ENCODE results near the gene RNMT.

RNMT gene

DNA sequence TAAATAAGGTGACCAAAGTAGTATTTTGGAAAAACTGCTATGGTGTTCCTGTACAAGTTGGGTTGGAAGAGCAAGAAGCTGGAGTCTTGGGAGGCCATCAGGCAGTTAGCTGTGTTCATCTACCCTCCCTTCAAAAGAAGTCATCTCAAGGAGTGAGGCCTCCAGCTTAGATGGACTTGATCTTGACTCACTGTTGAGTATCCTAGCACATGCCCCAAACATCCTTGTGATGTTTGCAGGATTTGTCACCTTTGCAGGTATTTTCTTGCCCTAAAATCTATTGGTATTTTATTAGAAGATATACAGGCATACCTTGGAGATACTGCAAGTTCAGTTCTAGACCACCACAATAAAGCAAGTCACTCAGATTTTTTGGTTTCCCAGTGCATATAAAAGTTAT is 30.2 kb downstream of the RNMT start:
- TF ChIP-seq L3MBTL2 (conservative IDR thresholded peaks at IDR 0.05) (no peak), HDGF (IDR thresholded peaks at IDR 0.05; ENCODE audit: borderline replicate concordance) (no peak), ARNT (IDR thresholded peaks at IDR 0.05) (no peak), LEF1 (IDR thresholded peaks at IDR 0.05; ENCODE audit: borderline replicate concordance) (no peak), ZNF384 (IDR thresholded peaks at IDR 0.05) (no peak)
- no peak for DNase-seq (ENCODE audit: extremely low spot score)
- ChIA-PET POLR2A (no interaction called here), CTCF (no interaction called here)

DNA sequence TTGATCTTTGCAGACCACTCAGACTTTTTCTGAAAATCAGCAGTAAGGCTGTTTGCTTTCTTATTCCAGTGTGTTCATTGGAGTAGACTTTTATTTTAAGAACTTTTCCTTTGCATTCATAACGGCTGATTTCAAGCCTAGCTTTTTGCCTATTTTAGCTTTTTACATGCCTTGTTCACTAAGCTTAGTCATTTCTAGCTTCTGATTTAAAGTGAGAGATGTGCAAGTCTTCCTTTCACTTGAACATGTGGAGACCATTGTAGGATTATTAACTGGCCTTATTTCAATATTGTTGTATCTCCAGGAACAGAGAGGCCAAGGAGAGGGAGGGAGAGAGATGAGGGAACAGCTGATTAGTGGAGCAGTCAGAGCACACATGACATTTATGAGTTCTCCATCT is 32.1 kb downstream of the RNMT start:
- DNase-seq (ENCODE audit: extremely low spot score) = no peak
- no peak for TF ChIP-seq L3MBTL2 (conservative IDR thresholded peaks at IDR 0.05)
- TF ChIP-seq FOXM1 (IDR thresholded peaks at IDR 0.05; ENCODE audit: borderline replicate concordance) = no peak
- TF ChIP-seq ELF4 (IDR thresholded peaks at IDR 0.05) = no peak
- no peak for TF ChIP-seq BHLHE40 (IDR thresholded peaks at IDR 0.05; ENCODE audit: borderline replicate concordance)
- no peak for TF ChIP-seq CTBP1 (IDR thresholded peaks at IDR 0.05; ENCODE audit: borderline replicate concordance)
- no peak for TF ChIP-seq HDGF (IDR thresholded peaks at IDR 0.05; ENCODE audit: borderline replicate concordance)
- ChIA-PET CTCF (no interaction called here), POLR2A (no interaction called here)

DNA sequence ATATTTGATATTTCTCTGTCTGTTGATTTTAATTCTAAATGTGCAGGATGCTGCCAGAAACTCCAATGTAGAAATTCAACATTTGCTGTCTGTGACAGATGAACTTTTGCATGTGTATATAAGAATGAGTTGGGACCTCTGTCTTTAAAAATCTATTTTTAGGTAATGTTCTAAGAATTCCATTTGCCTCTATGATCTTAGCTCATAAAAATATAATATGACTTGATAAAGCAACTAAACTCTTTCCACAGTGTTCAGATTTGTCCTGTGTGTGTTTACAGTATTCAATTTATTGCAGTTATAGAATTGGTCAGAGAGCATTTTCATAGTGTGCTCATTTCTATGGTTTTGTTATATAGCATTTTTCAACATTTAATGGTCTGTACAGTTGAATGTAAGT is 33.6 kb downstream of the RNMT start:
- ChIA-PET POLR2A (no interaction called here), CTCF (no interaction called here)
- no peak for TF ChIP-seq BHLHE40 (IDR thresholded peaks at IDR 0.05; ENCODE audit: borderline replicate concordance)
- no peak for TF ChIP-seq TARDBP (IDR thresholded peaks at IDR 0.05)
- TF ChIP-seq ZNF384 (IDR thresholded peaks at IDR 0.05) = no peak
- no peak for TF ChIP-seq FOXK2 (IDR thresholded peaks at IDR 0.05)
- no peak for TF ChIP-seq HDGF (IDR thresholded peaks at IDR 0.05; ENCODE audit: borderline replicate concordance)
- no peak for TF ChIP-seq SUZ12 (IDR thresholded peaks at IDR 0.05)
- DNase-seq (ENCODE audit: extremely low spot score) = no peak

DNA sequence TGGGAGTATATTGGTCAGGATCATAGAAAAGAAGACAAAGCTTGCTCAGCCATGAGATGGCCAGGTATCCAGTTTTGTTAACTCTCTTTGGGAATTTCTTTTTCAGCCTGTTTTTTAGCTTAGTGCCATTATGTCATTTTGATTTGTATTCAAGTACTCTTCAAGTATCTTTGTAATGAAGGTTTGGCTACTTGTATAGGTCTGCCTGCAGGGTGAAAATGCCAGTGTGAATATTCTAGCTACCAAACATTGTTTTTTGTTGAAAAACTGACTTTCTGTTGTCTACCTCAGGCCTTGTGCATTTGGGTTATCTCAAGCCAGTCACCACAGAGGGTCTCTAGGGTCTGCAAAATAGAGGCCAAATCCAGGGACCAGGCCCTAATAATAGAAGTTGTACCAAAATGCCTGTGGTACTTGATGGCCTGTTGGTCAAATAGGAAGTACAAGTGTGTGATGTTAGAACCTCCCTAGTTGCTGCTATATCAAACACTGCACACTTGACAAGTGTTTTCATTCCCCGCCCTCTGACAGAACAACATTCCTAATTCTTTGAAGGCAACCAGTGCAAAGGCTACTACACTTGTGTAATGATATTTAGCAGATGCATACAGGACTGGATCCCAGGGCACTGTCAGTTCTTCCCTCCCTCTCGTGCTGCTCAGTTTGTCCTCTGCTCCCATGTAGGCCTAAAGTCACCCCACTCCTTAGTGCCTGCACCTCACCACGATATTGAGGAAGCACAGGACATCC is 36.4 kb downstream of the RNMT start:
- CTCF ChIA-PET = no interaction called here
- DNase-seq (ENCODE audit: extremely low spot score) = no peak
- TF ChIP-seq HDGF (IDR thresholded peaks at IDR 0.05; ENCODE audit: borderline replicate concordance) = no peak
- no peak for TF ChIP-seq LEF1 (IDR thresholded peaks at IDR 0.05; ENCODE audit: borderline replicate concordance)
- TF ChIP-seq L3MBTL2 (conservative IDR thresholded peaks at IDR 0.05) = no peak
- TF ChIP-seq ARNT (IDR thresholded peaks at IDR 0.05) = no peak
- TF ChIP-seq NFRKB (IDR thresholded peaks at IDR 0.05) = no peak
- no peak for TF ChIP-seq ELF4 (IDR thresholded peaks at IDR 0.05)
- TF ChIP-seq SP1 (IDR thresholded peaks at IDR 0.05) = no peak
- TF ChIP-seq TARDBP (IDR thresholded peaks at IDR 0.05) = no peak
- POLR2A ChIA-PET = no interaction called here

DNA sequence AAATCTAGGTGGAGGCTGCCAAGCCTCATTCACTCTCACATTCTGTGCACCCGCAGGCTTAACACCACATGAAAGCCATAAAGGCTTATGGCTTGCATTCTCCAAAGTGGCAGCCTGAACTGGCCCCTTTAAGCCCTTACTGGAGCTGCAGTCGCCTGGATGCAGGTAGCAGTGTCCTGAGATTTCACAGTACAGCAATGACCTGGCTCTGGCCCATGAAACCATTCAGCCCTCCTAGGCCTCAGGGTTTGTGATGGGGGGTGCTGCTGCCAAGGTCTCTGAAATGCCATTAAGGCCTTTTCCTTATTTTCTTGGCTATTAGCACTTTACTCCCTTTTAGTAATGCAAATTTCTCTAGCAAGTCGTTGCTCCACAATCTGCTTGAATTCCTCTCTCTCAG is 48.6 kb downstream of the RNMT start:
- no peak for DNase-seq (ENCODE audit: extremely low spot score)
- ChIA-PET CTCF (no interaction called here), POLR2A (no interaction called here)
- TF ChIP-seq FOXK2 (IDR thresholded peaks at IDR 0.05) (no peak), FOXA1 (IDR thresholded peaks at IDR 0.05) (no peak), ARNT (IDR thresholded peaks at IDR 0.05) (no peak), BHLHE40 (IDR thresholded peaks at IDR 0.05; ENCODE audit: borderline replicate concordance) (no peak), ZNF384 (IDR thresholded peaks at IDR 0.05) (no peak), SUZ12 (IDR thresholded peaks at IDR 0.05) (no peak), SP1 (IDR thresholded peaks at IDR 0.05) (no peak), CTBP1 (IDR thresholded peaks at IDR 0.05; ENCODE audit: borderline replicate concordance) (no peak), TARDBP (IDR thresholded peaks at IDR 0.05) (no peak), ELF4 (IDR thresholded peaks at IDR 0.05) (no peak), LEF1 (IDR thresholded peaks at IDR 0.05; ENCODE audit: borderline replicate concordance) (no peak), NFRKB (IDR thresholded peaks at IDR 0.05) (no peak), HDGF (IDR thresholded peaks at IDR 0.05; ENCODE audit: borderline replicate concordance) (no peak), L3MBTL2 (conservative IDR thresholded peaks at IDR 0.05) (no peak), FOXM1 (IDR thresholded peaks at IDR 0.05; ENCODE audit: borderline replicate concordance) (no peak)
- TF ChIP-seq, protein P1, sequence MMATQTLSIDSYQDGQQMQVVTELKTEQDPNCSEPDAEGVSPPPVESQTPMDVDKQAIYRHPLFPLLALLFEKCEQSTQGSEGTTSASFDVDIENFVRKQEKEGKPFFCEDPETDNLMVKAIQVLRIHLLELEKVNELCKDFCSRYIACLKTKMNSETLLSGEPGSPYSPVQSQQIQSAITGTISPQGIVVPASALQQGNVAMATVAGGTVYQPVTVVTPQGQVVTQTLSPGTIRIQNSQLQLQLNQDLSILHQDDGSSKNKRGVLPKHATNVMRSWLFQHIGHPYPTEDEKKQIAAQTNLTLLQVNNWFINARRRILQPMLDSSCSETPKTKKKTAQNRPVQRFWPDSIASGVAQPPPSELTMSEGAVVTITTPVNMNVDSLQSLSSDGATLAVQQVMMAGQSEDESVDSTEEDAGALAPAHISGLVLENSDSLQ (IDR thresholded peaks at IDR 0.05) = no peak

DNA sequence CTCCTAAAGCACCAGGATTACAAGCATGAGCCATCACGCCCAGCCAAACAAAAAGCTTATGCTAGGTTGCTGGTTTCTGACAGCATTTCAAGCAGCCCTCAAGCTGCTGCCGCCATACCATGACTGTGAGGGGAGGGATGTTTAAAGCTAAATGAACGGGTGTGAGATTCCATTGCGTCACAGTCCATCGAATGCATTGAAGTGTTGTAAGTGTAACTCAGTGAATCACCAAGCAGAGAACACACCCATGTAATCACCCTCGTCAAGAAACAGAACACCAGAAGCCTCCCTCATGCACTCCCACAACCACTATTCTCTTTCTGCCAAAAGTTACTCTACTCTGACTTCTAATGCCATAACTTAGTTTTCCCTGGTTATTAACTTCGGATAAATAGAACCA is 64.7 kb downstream of the RNMT start:
- CTCF ChIA-PET = no interaction called here
- TF ChIP-seq SP1 (IDR thresholded peaks at IDR 0.05) (no peak), CTBP1 (IDR thresholded peaks at IDR 0.05; ENCODE audit: borderline replicate concordance) (no peak), BHLHE40 (IDR thresholded peaks at IDR 0.05; ENCODE audit: borderline replicate concordance) (no peak), FOXA1 (IDR thresholded peaks at IDR 0.05) (no peak), NFRKB (IDR thresholded peaks at IDR 0.05) (no peak), FOXM1 (IDR thresholded peaks at IDR 0.05; ENCODE audit: borderline replicate concordance) (no peak), ARNT (IDR thresholded peaks at IDR 0.05) (no peak), TARDBP (IDR thresholded peaks at IDR 0.05) (no peak), L3MBTL2 (conservative IDR thresholded peaks at IDR 0.05) (no peak), FOXK2 (IDR thresholded peaks at IDR 0.05) (no peak), ZNF384 (IDR thresholded peaks at IDR 0.05) (no peak), LEF1 (IDR thresholded peaks at IDR 0.05; ENCODE audit: borderline replicate concordance) (no peak), SUZ12 (IDR thresholded peaks at IDR 0.05) (no peak), ELF4 (IDR thresholded peaks at IDR 0.05) (no peak)
- TF ChIP-seq, protein P1 (IDR thresholded peaks at IDR 0.05) = no peak
- no peak for DNase-seq (ENCODE audit: extremely low spot score)
- POLR2A ChIA-PET = no interaction called here

DNA sequence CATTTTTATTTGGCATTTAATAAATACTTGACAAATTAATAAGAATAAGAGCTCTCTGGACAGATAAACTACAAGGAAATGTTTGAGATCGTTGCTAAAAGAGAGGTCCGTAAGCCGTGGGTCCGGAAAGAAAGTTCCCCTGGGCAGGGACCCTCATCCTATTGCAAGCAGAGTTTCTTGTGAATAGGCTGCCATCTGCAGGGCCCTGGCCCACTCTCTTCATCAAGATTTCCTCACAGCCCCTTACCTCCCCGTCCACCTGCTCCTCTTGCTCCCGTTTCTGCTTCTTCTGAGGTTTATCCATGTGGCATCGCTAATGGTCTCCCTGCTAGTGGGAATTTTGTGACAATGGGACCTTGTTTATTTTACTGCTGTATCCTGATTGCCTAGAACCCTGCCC is 67.3 kb downstream of the RNMT start:
- TF ChIP-seq BHLHE40 (IDR thresholded peaks at IDR 0.05; ENCODE audit: borderline replicate concordance) (no peak), NFRKB (IDR thresholded peaks at IDR 0.05) (no peak), L3MBTL2 (conservative IDR thresholded peaks at IDR 0.05) (no peak), FOXK2 (IDR thresholded peaks at IDR 0.05) (no peak), FOXA1 (IDR thresholded peaks at IDR 0.05) (no peak), SP1 (IDR thresholded peaks at IDR 0.05) (no peak), SUZ12 (IDR thresholded peaks at IDR 0.05) (no peak), TARDBP (IDR thresholded peaks at IDR 0.05) (no peak), ZNF384 (IDR thresholded peaks at IDR 0.05) (no peak), HDGF (IDR thresholded peaks at IDR 0.05; ENCODE audit: borderline replicate concordance) (no peak)
- ChIA-PET CTCF (no interaction called here), POLR2A (no interaction called here)
- DNase-seq (ENCODE audit: extremely low spot score) = no peak
